Endothelial cell of umbilical vein (primary cell): ENCODE data around the gene SUPT3H. TPM values are rescaled to one million over a fixed set of nuclear protein-coding genes. Genes with fewer than 3 reads are reported as not detected.

Source experiments
- BruUV-seq: library from RNA; stranded (reverse); fragments of 400-500 nt; replicated peaks from 2 replicates; lab custom pipeline; 2021; lab: Mats Ljungman, UMichigan
- CTCF ChIA-PET: fragments of 300-600, 350-600 bp; sonication (Branson Sonifier 250); formaldehyde crosslinking; loops from one replicate; lab custom pipeline; 2021; ENCODE audit warnings: antibody characterized with exemption, inconsistent platforms; lab: Charles Lee
- POLR2A ChIA-PET: fragments of 300-600, 350-600 bp; sonication (Branson Sonifier 250); formaldehyde crosslinking; loops from one replicate; lab custom pipeline; 2021; ENCODE audit warnings: antibody characterized with exemption, inconsistent platforms; lab: Charles Lee
- DNase-seq: peaks from one replicate; pipeline ENCODE4 v3.0.0-alpha.2; 2011; ENCODE audit warnings: low read depth, low spot score
- FAIRE-seq: peaks from 2 replicates; lab custom pipeline; 2011; peaks lifted over from hg19 to GRCh38; lab: Jason Lieb, UNC
- H2AFZ ChIP-seq: 2 replicates; pipeline ENCODE4 v1.6.0; 2012; ENCODE audit warnings: low read depth, low read length, control low read depth, inconsistent platforms
- H3K27ac ChIP-seq: 2 replicates; pipeline ENCODE4 v1.5.1; 2011; ENCODE audit warnings: low read depth, mild to moderate bottlenecking, control low read depth, low read length, moderate library complexity; ENCODE audit not compliant: insufficient read depth
- H3K27me3 ChIP-seq, 2 experiments: 2 replicates each; pipeline versions ENCODE4 v1.6.0 to v1.6.1; 2011; ENCODE audit warnings: low read length in 2 of 2, mixed read lengths in 1 of 2; ENCODE audit not compliant: control insufficient read depth in 2 of 2, insufficient read depth in 2 of 2
- H3K36me3 ChIP-seq, 2 experiments: 2 replicates in 1 of 2; 3 replicates in 1 of 2; pipeline ENCODE4 v1.5.1; 2011; ENCODE audit warnings: low read length in 2 of 2, mild to moderate bottlenecking in 1 of 2, moderate library complexity in 1 of 2; ENCODE audit not compliant: control insufficient read depth in 2 of 2, insufficient read depth in 2 of 2; ENCODE audit errors: extremely low read depth in 1 of 2
- H3K4me1 ChIP-seq: 3 replicates; pipeline ENCODE4 v1.5.1; 2011; ENCODE audit warnings: mild to moderate bottlenecking, low read length; ENCODE audit not compliant: control insufficient read depth, insufficient read depth; ENCODE audit errors: extremely low read depth
- H3K4me2 ChIP-seq: 2 replicates; pipeline ENCODE4 v1.6.1; 2011; ENCODE audit warnings: low read length, control low read depth, mixed read lengths; ENCODE audit not compliant: insufficient read depth
- H3K4me3 ChIP-seq, 3 experiments: fragments of 200-600 bp in 1 of 3; sonication (generic), shearing (Covaris generic) in 1 of 3; replicated peaks in 1 of 3; 2 replicates each; pipeline ENCODE4 v1.5.1; 2011 to 2016; ENCODE audit warnings: control low read depth in 3 of 3, low read length in 3 of 3, mild to moderate bottlenecking in 2 of 3, inconsistent platforms in 1 of 3, low read depth in 1 of 3, moderate library complexity in 1 of 3; ENCODE audit not compliant: insufficient read depth in 1 of 3
- H3K79me2 ChIP-seq: 2 replicates; pipeline ENCODE4 v1.6.0; 2012; ENCODE audit warnings: low read length, inconsistent platforms; ENCODE audit not compliant: control insufficient read depth, insufficient read depth
- H3K9ac ChIP-seq: replicated peaks from 2 replicates; pipeline ENCODE3; 2011; ENCODE audit warnings: low read length, control low read depth; ENCODE audit not compliant: insufficient read depth; ENCODE audit errors: extremely low read depth
- H3K9me1 ChIP-seq: replicated peaks from 3 replicates; pipeline ENCODE4 v1.6.0; 2011; ENCODE audit warnings: mild to moderate bottlenecking, low read length; ENCODE audit not compliant: control insufficient read depth, insufficient read depth; ENCODE audit errors: extremely low read depth
- H3K9me3 ChIP-seq: replicated peaks from 2 replicates; pipeline ENCODE4 v1.5.1; 2012; ENCODE audit warnings: low read length, inconsistent platforms; ENCODE audit not compliant: control insufficient read depth, insufficient read depth
- H4K20me1 ChIP-seq: replicated peaks from 2 replicates; pipeline ENCODE3; 2011; ENCODE audit warnings: mild to moderate bottlenecking, low read length; ENCODE audit not compliant: control insufficient read depth, insufficient read depth; ENCODE audit errors: extremely low read depth
- CTCF ChIP-seq, 2 donors: IDR thresholded peaks; 1 replicate in 1 of 2; 2 replicates in 1 of 2; pipeline ENCODE4 v1.5.1; 2011; ENCODE audit warnings: low read length in 2 of 2, mild to moderate bottlenecking in 2 of 2, moderate library complexity in 2 of 2, control low read depth in 1 of 2, inconsistent platforms in 1 of 2, low read depth in 1 of 2; ENCODE audit not compliant: insufficient read depth in 1 of 2; ENCODE audit errors: extremely low read depth in 1 of 2
- EZH2 ChIP-seq: IDR thresholded peaks from 2 replicates; pipeline ENCODE4 v1.6.1; 2012; ENCODE audit warnings: borderline replicate concordance, low read depth, mild to moderate bottlenecking, moderate library complexity, low read length, inconsistent platforms; ENCODE audit not compliant: severe bottlenecking
- FOS ChIP-seq: IDR thresholded peaks from 2 replicates; pipeline ENCODE4 v1.6.1; 2011; ENCODE audit warnings: mild to moderate bottlenecking, low read length, moderate library complexity, borderline replicate concordance; ENCODE audit not compliant: insufficient read depth
- GATA2 ChIP-seq: IDR thresholded peaks from 2 replicates; pipeline ENCODE4 v1.7.0; 2011; ENCODE audit warnings: low read depth, mild to moderate bottlenecking, moderate library complexity, mixed read lengths, low read length; ENCODE audit not compliant: insufficient read length, insufficient read depth
- JUN ChIP-seq: IDR thresholded peaks from 2 replicates; pipeline ENCODE4 v1.6.1; 2011; ENCODE audit warnings: borderline replicate concordance, low read depth; ENCODE audit not compliant: insufficient read length, insufficient read depth
- MAX ChIP-seq: IDR thresholded peaks from 2 replicates; pipeline ENCODE4 v1.6.1; 2011; ENCODE audit not compliant: insufficient read depth, insufficient read length
- MYC ChIP-seq: IDR thresholded peaks from one replicate; pipeline ENCODE4 v1.6.1; 2011; ENCODE audit warnings: mild to moderate bottlenecking, low read depth, low read length
- POLR2A ChIP-seq: IDR thresholded peaks from 2 replicates; pipeline ENCODE4 v1.6.1; 2012; ENCODE audit warnings: low read depth, mild to moderate bottlenecking, control low read depth, low read length
- POLR2AphosphoS5 ChIP-seq: IDR thresholded peaks from 2 replicates; pipeline ENCODE4 v1.6.1; 2012; ENCODE audit warnings: low read depth, mild to moderate bottlenecking, control low read depth, low read length, moderate library complexity; ENCODE audit not compliant: insufficient read depth
- dilution Hi-C: fragments of 300-500 bp; cut with MboI; formaldehyde crosslinking; loops from one replicate; pipeline ENCODE4 v1.15.0; 2019; ENCODE audit warnings: low sequenced_read_pairs; ENCODE audit not compliant: extremely low pct_ligation_motif_present
- intact Hi-C: fragments of 100-400 bp; cut with micrococcal nuclease; formaldehyde crosslinking; loops from one replicate; pipeline ENCODE4 v1.10.0; 2022
- polyA plus RNA-seq, 4 experiments: library from polyadenylated mRNA; depleted of rRNA in 3 of 4; stranded (reverse) in 3 of 4; unstranded in 1 of 4; fragments of >200 nt; gene quantifications; 2 replicates each; pipeline versions ENCODE4 v1.2.1 to v1.2.3, GENCODE V29; 2011 to 2012; ENCODE audit warnings: missing spikeins in 1 of 4
- total RNA-seq: library from RNA; stranded (reverse); gene quantifications from 2 replicates; pipeline ENCODE4 v1.2.3, GENCODE V29; 2021

The SUPT3H gene
- total and polyA plus RNA-seq, 2 donors (not counting 3 experiments of a cell fraction or from before 2014, with no cell fraction given) = 8.3 to 9.8 TPM

GRCh38 chr6:44999066-44999465, 378.7 kb downstream of the SUPT3H start:
- no peaks in the 10 kb centered on the region for H3K36me3 ChIP-seq
- H3K27me3 ChIP-seq = no peaks in the 10 kb centered on the region
- no peak overlapping the region for H3K9ac ChIP-seq
- POLR2A ChIA-PET = no interaction called here
- CTCF ChIA-PET = no interaction called here
- no peak overlapping the region for H3K4me2 ChIP-seq
- no peaks in the 10 kb centered on the region for H3K79me2 ChIP-seq
- no peak for TF ChIP-seq EZH2
- TF ChIP-seq POLR2A = no peak
- TF ChIP-seq POLR2AphosphoS5 = no peak
- no peak for TF ChIP-seq MYC
- no peak for TF ChIP-seq GATA2
- no peak for TF ChIP-seq CTCF (IDR thresholded peaks at IDR 0.05; ENCODE audit: extremely low read depth in 1 of 2, insufficient read depth in 1 of 2, low read depth in 1 of 2, low read length in 2 of 2)
- TF ChIP-seq MAX = no peak
- TF ChIP-seq FOS = no peak
- TF ChIP-seq JUN = no peak
- H3K9me3 ChIP-seq = no peaks in the 10 kb centered on the region
- H3K4me1 ChIP-seq = no peaks in the 10 kb centered on the region
- no peak for FAIRE-seq
- no TSS peak for BruUV-seq
- DNase-seq = no peak
- H4K20me1 ChIP-seq = no peaks in the 10 kb centered on the region
- dilution Hi-C loops = no loop called here
- intact Hi-C loops = no loop called here
- H3K9me1 ChIP-seq = no peaks in the 10 kb centered on the region
- H2AFZ ChIP-seq = no peak overlapping the region
- no peak overlapping the region for H3K4me3 ChIP-seq
- H3K27ac ChIP-seq = no peak overlapping the region
